GM19099 (cell line): ENCODE results near the gene TCP11.

Experiments
- POLR2A ChIP-seq: IDR thresholded peaks from 3 replicates; pipeline ENCODE4 v1.6.1; 2011; ENCODE audit warnings: low read depth; ENCODE audit not compliant: insufficient read length; ENCODE audit errors: extremely low read depth

TCP11 gene

GRCh38 chr6:35161266-35161665 is 20.1 kb upstream of the TCP11 start:
- TF ChIP-seq POLR2A = no peak

GRCh38 chr6:35160642-35161041 is 19.5 kb upstream of the TCP11 start:
- no peak for TF ChIP-seq POLR2A

DNA sequence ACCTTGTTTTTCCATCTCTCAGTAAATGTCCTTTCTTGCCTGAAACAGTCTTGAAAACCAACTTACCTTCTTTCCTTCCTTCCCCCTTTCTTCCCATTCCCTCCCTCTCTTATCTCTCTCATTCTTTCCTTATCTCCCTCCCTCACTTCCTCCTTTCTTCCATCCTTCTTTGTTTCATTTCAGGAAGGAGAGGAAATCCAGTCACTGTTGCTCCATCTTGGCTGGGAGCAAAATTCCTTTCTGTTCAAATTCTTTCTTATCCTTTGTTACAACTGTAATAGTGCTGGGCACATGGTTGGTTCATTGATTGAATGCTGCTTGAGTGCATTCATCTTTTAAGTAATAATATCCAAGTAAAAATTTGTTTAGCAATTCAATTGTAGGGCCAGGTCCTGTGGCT is 17.4 kb upstream of the TCP11 start:
- no peak for TF ChIP-seq POLR2A

- no peak for TF ChIP-seq POLR2A
These were observed 13.8 kb upstream of the TCP11 start for GRCh38 chr6:35154947-35155346.

DNA sequence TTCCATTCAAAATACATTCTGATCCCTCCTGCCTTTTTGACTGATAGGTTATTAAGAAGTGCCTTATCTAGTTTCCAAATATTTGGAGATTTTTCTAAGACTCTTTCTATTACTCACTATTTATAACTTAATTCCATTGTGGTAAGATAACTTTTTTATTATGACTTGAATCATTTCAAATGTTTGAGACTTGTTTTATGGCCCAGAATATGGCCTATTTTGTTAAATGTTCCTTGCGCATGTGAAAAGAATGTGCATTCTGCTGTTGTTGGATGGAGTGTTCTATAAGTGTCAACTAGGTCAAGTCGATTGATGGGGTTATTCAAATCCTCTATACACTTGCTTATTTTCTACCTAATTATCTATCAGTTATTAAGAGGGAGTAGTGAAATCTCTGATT is 13.1 kb upstream of the TCP11 start:
- TF ChIP-seq POLR2A = no peak

GRCh38 chr6:35152067-35152707 is 11.0 kb upstream of the TCP11 start:
- no peak for TF ChIP-seq POLR2A

GRCh38 chr6:35151466-35151865 is 10.3 kb upstream of the TCP11 start:
- TF ChIP-seq POLR2A = no peak

DNA sequence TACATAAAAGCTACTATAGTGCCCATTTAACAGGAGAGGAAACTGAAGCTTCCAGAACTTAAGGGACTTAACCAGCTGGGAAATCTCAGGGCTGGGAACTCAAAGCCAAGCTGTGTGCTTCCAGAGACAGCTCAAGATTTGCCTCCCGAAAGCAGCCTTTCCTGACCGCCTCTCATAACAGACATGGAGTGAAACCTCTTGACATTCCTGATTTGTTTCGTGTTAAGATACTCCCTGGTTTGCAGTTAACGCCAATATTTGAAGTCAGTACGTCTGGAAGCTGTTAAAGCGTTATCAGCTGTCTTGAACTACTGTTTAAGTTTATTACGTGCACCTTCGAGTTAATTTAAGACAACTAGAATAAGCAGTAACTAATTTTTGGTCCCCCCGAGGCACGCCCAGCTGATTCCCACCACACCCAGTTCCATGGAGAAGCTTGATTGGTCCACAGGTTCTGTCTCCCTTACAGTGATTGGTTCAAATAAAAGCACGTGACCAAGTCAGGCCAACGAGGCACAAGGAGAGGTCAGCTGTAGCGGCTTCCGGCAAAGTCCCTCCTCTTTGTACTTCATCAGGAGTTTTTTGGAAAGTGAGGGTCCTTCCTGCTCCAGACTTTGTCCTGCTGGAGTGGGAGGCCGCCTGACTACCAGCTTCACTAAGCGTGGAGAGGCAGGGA is 8.9 kb upstream of the TCP11 start:
- TF ChIP-seq POLR2A = no peak

DNA sequence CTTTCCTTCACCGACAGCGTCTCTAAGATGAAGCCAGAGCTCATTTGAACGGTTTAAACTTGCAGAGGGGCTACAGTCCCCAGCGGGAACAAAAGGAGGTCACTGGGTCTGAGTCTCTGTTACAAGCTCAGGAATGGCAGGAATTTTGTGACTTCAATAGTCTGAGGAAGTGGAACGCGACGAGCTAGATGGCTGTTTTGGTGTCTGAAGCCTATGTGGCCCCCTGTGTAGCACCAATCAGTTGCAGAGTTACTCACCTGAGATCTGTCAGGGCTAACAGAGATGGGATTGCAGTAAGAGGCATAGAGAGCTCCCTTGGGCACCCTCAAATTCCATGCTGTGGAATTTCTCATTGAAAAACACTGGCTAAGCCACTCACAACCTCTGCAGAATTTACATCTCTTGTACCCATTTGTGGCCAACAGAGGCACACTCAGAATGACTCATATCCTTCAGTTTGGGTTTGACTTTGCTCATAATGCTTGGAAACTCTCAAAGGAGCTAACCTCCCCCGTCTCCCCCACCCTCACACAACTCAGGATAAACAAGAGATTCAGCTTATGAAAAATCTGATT is 7.1 kb upstream of the TCP11 start:
- no peak for TF ChIP-seq POLR2A

DNA sequence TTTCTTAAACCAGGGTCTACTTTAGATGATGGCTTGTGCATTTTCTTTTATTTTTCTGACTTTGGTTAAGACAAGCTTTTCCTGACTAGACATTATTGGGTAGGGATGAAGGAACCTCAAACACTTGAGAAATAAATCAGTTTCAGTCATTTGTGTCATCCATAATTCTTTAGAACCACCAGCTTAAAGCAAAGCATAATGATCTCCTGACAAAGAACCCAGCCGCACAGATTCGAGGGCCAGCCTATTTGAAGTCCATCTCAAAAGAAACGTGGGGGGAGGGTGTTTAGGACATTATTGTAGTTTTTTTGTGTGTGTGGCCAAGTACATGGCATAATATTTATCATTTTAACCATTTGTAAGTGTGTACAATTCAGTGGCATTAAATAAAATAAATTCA is 6.3 kb upstream of the TCP11 start:
- TF ChIP-seq POLR2A = no peak

DNA sequence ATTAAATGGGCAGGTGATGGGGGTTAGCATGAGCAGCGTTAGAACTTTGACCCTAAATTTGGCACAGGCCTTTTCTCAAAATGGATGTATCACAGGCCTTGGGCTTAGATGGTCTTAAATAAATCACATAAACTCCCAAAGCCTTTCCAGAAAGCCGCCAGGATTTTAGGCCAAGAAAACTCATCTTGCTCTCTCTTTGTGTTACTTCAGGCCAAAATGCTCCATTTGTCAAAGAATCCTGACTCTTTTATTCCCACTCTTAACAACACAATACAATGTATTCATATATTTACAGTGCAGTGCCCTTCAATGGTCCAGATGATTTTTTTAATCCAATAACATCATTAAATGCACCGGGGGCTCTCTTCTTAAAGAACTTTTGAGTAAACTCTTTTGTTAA is 5.9 kb upstream of the TCP11 start:
- no peak for TF ChIP-seq POLR2A

DNA sequence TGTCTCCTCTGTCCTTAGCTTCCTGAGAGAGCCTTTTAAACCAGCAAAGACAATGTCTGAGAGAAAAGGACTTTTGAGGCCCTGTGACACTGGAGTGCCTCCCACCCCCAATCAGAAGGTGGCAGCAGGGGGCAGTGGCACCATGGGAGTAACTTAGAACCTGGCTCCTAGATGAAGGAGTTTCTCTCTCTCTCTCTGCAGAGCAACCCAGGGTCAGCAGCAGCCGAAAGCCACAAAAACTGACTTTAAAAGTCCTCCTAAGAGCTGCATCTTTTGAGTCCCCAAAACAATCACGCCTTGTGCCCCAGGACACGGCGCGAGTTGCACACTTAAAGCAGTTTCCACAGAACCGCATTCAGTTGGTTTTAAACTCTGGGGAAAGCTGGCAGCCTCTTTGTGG is 5.3 kb upstream of the TCP11 start:
- no peak for TF ChIP-seq POLR2A

DNA sequence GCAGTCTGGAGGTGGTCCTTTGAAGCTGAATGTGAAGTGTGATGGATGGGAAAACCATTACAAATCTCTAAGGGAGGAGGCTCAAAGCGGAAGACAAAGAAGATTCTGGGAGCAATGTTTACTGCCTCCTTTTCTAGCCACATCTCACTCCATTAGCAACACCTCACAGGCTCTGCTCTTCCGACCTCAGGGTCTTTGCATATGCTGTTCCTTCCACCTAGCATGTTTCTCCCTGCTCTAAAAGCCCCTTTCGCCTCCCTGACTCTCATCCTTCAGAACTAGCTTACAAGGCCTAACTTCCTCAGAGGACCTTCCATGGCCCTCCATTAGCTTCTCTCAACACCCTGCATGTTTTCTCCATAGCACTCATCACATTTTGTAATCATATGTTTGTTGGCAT is 4.6 kb upstream of the TCP11 start:
- no peak for TF ChIP-seq POLR2A

DNA sequence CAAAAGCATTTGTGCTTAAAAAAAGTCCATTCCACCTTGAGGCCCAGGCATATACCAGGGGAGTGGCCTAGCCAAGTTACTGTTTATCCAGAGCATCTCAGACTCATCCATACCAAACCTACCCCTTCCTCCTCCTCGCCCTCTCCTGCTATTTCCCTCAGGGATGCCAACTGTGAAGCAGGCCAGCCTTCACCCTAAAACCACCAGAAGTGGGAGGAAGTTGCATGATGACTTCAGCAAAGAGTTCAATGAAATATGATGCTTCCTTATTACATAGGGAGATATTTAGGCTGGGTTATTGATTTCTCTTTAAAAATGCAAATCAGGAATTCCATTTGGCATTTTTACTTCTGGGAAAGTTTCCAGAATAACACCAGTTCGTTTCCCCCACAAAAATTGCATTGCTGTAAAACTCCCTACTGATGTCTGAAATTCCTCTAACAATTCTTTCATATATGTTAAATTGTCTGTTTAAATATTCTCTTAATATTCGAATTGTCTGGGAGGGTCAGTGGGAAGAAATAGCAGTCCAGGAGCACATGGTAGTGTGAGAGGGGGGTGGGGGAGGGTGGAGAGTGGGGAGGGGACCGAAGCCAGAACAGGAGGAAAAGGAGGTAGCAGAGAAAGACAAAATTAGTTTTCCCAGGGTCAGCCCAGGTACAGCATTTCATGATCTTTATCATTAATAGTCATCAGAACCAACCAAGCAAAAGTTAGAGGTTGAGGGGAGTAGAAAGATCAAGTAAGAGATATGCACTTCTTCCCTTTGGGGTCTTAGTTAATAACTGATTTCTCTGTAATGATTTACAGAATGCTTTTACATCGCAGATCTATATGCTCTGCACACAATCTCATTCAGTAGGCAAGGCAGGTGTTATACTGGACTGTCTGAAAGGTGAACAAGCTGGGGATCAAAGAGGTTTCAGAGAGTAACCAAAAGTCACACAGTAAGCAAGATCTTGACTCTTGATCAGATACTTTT is 1.7 kb upstream of the TCP11 start:
- TF ChIP-seq POLR2A = no peak

DNA sequence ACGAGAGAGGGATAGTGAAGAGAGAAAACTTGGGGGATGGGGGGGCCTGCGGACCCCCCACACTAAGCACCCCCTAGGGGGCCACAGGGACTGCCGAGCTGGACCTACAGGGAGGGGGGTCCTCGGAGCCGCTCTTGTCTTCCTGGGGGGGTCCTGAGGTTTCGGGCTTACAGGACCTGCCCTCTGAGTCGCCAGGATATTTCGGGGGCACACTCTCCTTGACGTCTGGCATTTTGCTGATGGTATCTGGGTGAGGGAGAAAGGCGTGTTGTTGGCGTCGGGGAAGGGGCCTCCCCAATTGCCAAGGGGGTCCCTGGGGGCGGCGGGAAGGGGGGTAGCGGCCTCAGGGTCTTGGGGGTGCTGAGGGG is 516 bp downstream of the TCP11 start:
- no peak for TF ChIP-seq POLR2A
